Measurements from ENCODE around the gene OSTC.

OSTC gene

DNA sequence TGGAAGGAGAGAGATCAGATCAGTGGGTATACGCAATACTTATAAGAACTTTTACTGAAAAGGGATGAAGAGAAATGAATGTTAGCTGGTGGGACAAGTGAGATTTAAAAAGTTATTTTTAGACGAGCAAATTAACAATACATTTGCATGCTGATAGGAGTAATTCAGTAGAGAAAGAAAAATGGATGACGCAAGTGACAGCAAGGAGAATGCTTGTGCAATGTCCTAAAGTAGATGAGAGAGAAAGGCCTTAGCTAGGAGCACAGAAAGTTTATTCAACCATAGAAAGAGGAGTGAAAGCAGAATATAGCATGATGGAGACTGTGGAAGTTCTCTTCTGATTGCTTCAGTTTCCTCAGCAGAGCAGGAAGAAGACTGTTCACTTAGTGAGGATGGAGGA is 45.8 kb downstream of the OSTC start:
- H3K4me3 Mint-ChIP-seq = no peak overlapping the region
- H3K36me3 Mint-ChIP-seq (ENCODE audit: low read depth) = no peaks in the 10 kb centered on the region
- no peak overlapping the region for H3K27ac Mint-ChIP-seq
- H3K9me3 Mint-ChIP-seq = no peaks in the 10 kb centered on the region
- TF ChIP-seq, protein P1, sequence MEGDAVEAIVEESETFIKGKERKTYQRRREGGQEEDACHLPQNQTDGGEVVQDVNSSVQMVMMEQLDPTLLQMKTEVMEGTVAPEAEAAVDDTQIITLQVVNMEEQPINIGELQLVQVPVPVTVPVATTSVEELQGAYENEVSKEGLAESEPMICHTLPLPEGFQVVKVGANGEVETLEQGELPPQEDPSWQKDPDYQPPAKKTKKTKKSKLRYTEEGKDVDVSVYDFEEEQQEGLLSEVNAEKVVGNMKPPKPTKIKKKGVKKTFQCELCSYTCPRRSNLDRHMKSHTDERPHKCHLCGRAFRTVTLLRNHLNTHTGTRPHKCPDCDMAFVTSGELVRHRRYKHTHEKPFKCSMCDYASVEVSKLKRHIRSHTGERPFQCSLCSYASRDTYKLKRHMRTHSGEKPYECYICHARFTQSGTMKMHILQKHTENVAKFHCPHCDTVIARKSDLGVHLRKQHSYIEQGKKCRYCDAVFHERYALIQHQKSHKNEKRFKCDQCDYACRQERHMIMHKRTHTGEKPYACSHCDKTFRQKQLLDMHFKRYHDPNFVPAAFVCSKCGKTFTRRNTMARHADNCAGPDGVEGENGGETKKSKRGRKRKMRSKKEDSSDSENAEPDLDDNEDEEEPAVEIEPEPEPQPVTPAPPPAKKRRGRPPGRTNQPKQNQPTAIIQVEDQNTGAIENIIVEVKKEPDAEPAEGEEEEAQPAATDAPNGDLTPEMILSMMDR (IDR thresholded peaks at IDR 0.05; ENCODE audit: unreplicated experiment in 3 of 3) = no peak
- no peaks in the 10 kb centered on the region for H3K4me1 Mint-ChIP-seq
- H3K27me3 Mint-ChIP-seq (ENCODE audit: low read depth) = no peaks in the 10 kb centered on the region

GRCh38 chr4:108700081-108700757 is 49.8 kb downstream of the OSTC start:
- no peak overlapping the region for H3K4me3 Mint-ChIP-seq

GRCh38 chr4:108702960-108703359 is 52.6 kb downstream of the OSTC start:
- no peak overlapping the region for H3K4me3 Mint-ChIP-seq
- no peak overlapping the region for H3K27ac Mint-ChIP-seq
- peaks cover 9% of the 10 kb centered on the region for H3K27me3 Mint-ChIP-seq (ENCODE audit: low read depth)
- TF ChIP-seq, protein P1 (IDR thresholded peaks at IDR 0.05; ENCODE audit: unreplicated experiment in 3 of 3) = no peak
- H3K4me1 Mint-ChIP-seq = no peaks in the 10 kb centered on the region
- no peaks in the 10 kb centered on the region for H3K9me3 Mint-ChIP-seq
- no peaks in the 10 kb centered on the region for H3K36me3 Mint-ChIP-seq (ENCODE audit: low read depth)

More at GRCh38 chr4:108700081-108700757, 49.8 kb downstream of the OSTC start:
- no peaks in the 10 kb centered on the region for H3K27me3 Mint-ChIP-seq (ENCODE audit: low read depth)
- no peaks in the 10 kb centered on the region for H3K36me3 Mint-ChIP-seq (ENCODE audit: low read depth)
- no peaks in the 10 kb centered on the region for H3K4me1 Mint-ChIP-seq
- TF ChIP-seq, protein P1 (IDR thresholded peaks at IDR 0.05; ENCODE audit: unreplicated experiment in 3 of 3) = no peak
- no peaks in the 10 kb centered on the region for H3K9me3 Mint-ChIP-seq
- H3K27ac Mint-ChIP-seq = no peak overlapping the region

- TF ChIP-seq, protein P1 (IDR thresholded peaks at IDR 0.05; ENCODE audit: unreplicated experiment in 3 of 3) = no peak
- H3K27ac Mint-ChIP-seq = no peak overlapping the region
- H3K9me3 Mint-ChIP-seq = no peaks in the 10 kb centered on the region
- no peaks in the 10 kb centered on the region for H3K4me1 Mint-ChIP-seq
- H3K4me3 Mint-ChIP-seq = no peak overlapping the region
- peaks cover 9% of the 10 kb centered on the region for H3K27me3 Mint-ChIP-seq (ENCODE audit: low read depth)
- H3K36me3 Mint-ChIP-seq (ENCODE audit: low read depth) = no peaks in the 10 kb centered on the region
Observed at GRCh38 chr4:108703370-108703769, 53.0 kb downstream of the OSTC start.

DNA sequence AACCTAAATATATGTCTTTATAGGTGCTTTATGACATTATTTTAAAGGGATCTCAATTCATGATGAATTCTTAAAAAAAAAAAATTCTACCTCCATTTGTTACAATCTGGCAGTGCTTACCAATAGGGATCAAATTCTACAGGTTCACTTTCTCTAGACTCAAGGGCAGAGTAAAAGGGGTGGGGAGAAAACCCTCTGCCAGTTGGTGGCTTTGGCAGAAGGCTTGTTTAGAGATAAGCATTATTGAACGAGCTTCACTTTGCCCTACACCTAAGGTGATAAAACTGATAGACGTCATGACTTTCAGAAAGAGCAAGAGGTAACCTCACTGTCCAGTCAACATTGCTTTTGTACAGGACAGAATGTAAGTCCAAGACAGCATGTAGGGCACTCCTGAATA is 53.6 kb downstream of the OSTC start:
- H3K4me1 Mint-ChIP-seq = no peaks in the 10 kb centered on the region
- H3K36me3 Mint-ChIP-seq (ENCODE audit: low read depth) = no peaks in the 10 kb centered on the region
- TF ChIP-seq, protein P1 (IDR thresholded peaks at IDR 0.05; ENCODE audit: unreplicated experiment in 3 of 3) = no peak
- no peak overlapping the region for H3K27ac Mint-ChIP-seq
- H3K9me3 Mint-ChIP-seq = no peaks in the 10 kb centered on the region
- H3K27me3 Mint-ChIP-seq (ENCODE audit: low read depth) = peaks cover 9% of the 10 kb centered on the region
- no peak overlapping the region for H3K4me3 Mint-ChIP-seq

DNA sequence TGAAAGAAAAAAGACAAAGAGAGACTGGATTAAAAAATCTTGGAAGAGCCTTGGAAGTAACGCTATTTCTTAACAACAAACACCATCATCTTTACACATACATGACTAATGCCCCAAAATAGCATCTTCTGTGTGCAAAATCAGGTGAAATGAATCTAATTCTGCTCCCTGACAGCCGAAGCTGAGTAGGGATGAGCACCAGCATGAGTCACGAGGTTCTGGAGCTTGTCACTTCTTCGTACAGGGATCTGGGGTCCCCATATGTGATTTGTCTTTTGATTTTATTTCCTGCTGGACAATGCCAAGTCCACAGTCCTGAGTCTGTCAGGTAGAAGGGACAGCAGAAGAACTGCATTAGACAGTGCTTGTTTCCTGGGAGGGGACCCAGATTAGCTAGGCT is 55.9 kb downstream of the OSTC start:
- Mint-ChIP-seq H3K27me3 (ENCODE audit: low read depth) (peaks cover 9% of the 10 kb centered on the region), H3K27ac (no peak overlapping the region), H3K4me1 (no peaks in the 10 kb centered on the region), H3K4me3 (no peak overlapping the region), H3K9me3 (no peaks in the 10 kb centered on the region), H3K36me3 (ENCODE audit: low read depth) (no peaks in the 10 kb centered on the region)
- TF ChIP-seq, protein P1 (IDR thresholded peaks at IDR 0.05; ENCODE audit: unreplicated experiment in 3 of 3) = no peak

All from nephron (organoid).